GM19395 (cell line): ENCODE measurements around the gene PIR.

ENCODE experiments used
- ATAC-seq: cut with Tn5 transposase; IDR thresholded peaks from one replicate; pipeline ENCODE4 v1.9.1; 2021; ENCODE audit warnings: mild to moderate bottlenecking, moderate library complexity; ENCODE audit not compliant: unreplicated experiment

The PIR gene

DNA sequence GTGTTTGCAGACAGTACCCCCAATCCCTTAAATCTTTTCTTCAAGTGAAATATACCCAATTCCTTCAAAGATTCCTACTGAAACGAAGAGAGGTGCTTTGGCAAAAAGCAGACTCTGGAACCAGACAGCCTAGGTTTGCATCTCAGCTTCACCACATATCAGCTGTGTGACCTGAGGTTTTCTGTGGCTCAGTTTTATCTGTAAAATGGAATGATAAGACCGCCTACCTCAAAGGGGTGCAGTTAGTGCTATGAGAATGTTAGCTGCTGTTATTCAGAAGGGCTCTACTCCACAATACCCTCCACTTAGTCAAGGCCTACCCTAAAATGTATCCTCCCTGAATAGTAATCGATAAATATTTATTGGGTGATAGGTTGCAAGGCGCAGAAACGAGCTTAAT lies 664 bp downstream of the PIR start:
- ATAC-seq: no peak

DNA sequence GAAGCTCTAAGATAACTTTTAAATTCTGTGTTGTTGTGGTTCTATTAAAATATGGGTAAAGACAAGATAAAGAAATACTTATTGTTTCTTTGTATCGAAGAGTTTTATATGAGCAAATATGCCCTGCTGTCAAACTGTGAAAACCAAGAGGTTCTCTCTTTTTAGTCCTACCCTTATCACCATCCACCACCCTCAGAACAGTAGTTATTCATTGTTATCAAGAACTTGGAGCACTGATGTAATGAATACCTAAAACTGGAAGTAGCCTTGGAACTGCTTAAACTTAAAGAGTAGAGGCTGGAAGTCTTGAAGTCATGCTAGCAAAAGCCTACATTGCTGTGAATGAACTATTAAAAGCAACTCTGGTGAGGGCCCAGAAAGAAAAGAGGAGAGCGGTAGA lies 9.2 kb downstream of the PIR start:
- no peak for ATAC-seq

DNA sequence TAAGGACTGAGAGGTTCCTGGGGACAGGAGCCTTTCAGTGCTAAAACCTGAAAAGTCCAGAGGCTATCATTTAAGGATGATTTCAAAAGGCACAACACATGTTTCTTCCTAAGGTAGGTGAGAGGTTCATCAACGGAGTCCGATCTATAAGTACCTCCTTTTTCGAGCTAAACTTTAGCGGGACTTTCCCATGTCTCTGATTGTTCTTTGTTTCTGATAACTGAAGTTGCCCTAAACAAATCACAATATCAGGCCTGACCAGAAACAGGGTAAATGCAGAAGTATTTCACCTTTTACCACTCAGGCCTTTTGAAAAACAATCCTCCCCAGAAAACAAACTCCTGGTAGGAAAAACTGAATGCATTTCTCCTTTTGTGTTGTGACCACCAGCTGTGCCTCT lies 17.6 kb downstream of the PIR start:
- ATAC-seq: no peak

DNA sequence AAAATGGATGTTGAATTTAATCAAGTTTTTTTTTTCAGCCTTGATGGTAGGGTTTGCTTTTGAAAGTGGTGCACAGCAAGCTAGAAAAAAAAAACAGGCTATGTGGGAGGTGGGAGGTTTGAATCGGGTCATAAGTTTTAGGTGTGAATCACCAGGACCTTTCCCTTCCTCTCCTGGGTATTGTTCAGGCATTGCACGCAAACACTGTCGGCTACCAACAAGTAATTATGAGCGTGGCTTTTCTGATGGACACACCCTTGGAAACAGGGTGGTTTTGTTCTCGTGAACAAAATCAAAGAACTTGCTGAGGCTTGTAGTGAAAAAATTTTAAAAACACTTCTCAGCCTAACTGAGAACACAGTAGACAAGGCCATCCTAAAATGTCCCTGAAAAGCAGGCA lies 18.1 kb downstream of the PIR start:
- no peak for ATAC-seq

DNA sequence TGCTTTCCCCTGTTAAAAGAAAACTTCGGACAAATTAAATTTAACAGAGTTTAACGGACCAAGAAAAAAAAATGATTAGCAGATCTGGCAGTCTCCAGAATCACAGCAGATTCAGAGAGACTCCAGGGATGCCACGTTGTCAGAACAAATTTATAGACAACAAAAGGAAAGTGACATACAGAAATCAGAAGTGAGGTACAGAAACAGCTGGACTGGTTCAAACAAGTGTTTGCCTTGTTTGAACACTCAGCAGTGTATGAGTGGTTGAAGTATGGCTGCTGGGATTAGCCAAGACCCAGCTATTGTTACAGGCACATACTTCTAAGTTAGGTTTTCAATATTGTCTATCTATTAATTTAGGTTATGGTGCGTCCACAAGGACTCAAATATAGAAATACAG lies 19.1 kb downstream of the PIR start:
- no peak for ATAC-seq

DNA sequence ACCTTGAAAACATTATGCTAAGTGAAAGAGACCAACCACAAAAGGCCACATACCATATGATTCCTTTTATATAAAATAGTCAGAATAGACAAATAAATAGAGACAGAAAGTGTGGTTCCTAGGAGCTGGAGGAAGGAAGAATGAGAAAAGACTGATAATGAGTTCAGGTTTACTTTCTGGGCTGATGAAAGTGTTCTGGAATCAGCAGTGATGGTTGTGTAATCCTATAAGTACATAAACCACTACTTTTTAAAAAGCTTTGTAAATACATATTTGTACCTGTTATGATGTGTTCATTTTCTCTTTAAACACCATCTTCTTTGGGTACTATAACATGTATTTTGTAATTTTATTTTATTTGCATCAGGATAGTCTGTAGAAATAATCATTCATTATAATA lies 20.6 kb downstream of the PIR start:
- ATAC-seq: no peak

DNA sequence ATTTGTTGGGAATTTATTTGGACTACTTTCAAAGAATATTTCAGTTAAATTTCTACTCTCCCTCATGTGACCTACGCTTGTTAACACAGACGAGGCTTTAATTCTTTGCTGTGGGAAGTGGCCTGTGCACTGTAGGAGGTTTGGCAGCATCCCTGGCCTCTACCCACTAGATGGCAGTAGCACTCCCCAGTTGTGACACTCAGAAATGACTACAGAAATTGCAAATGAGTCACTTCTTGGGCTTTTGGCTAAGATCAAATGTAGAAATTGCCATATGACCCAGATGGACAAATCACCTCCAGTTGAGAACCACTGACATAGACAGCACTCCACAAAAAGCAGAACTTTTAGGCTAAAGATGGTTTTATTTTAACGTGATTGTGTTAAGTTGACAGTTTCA lies 22.1 kb downstream of the PIR start:
- ATAC-seq: peak; percentile 82

DNA sequence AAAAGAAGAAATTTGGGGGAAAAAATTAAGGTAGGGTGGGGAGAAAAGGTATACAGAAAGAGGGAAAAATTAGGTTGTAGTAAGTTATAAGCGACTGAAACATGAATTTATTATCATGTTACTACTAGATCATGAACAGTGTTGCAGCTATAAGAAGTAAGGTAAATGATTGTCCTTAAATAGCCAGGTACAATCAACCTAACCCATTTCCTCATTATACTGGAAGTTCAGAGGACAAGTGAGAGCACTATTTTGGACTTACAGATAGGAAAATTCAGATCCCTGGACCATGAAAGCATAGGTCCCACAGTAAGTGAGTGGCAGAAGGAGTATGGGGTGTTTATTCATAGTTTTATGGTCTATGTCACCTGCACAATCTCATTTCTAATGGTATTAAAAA lies 23.5 kb downstream of the PIR start:
- no peak for ATAC-seq

DNA sequence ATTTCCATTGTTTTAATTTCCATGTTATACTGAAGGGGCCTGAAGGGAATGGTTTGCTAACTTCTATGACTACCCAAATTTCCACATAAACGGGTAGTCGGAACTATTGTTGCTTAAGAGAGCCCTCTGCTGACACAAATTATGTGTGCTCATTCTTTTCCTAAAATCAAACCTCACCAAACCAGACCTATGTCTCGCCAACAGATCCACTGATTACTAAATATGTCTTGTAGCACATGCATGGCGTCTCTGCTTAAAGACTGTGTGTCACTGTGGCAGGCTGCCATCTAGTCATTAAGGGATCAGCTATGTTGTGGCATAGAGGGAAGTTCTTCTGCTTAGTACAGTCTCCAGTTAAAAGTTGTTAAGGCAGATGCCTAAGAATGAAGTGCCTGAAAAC lies 25.1 kb downstream of the PIR start:
- ATAC-seq: no peak

DNA sequence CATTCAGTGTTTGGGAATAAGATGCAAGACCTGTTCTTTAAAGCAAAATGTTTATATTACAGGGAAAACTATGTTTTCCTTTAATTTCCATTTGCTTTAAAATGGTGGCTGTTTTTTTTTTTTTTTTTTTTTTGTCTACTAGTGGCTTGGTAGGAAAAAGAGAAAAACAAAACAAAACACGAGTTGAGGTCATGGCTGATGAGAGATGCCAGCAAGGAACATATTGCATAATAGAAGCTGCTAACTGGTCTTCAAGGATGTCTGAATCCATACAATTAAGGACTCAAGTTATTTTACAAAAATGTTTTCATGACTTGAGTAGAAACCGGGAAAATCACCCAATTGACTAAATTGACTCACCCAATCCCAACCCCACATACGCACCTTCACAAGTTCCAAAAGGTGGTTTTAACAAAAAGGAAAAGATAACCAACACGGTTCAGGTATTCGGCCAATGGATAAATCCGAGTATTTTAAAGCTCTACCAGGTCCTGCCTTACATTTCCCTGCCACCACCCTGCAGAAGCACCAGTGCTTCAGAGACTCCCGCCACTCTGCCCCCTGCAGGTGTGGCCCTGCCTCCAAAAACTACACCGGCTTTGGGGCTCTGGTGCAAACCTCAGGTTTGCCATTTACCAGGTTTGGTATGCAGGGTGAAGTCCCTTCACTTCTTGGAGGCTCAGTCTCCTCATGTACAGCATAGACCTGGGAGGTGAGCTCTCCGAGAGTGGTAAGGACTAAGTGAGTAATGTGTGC lies 27.1 kb downstream of the PIR start:
- no peak for ATAC-seq

DNA sequence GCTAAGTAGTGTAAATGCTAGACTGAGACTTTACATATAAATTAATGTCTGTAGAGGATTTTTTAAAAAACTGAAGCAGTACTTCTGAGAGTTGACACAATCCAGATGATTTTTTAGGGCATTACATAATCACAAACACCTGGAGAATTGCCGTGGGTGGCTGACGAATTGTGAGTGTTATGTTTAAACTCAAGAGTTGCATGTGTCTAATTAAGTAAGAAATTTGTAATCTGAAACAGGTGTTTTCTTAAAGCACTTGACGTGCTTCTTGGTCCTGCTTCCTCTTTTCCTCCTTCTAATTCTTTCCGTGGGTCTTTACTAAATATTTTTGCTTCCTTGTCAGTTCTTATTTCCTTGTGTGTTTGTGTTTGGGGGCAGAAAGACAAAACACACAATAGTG lies 27.8 kb downstream of the PIR start:
- peak; percentile 72 for ATAC-seq

DNA sequence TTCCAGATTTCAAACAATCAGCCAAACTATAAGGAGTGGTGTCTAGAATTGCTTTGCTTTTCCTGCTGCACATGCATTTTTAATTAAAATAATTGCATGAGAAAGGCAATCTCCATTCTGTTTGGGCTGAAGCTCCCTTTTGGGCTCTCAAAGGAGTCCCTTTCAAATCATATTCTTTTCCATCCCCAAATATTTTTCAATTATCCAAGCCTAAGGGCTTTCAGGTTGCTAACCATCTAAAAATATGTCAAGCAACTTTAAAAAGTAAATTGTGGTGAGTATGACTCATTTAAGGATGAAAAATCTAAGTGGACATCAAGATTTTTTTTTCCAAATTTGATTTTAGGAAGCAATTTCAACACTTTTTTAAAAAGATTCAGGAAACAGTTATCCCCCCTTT lies 28.4 kb downstream of the PIR start:
- ATAC-seq: no peak

DNA sequence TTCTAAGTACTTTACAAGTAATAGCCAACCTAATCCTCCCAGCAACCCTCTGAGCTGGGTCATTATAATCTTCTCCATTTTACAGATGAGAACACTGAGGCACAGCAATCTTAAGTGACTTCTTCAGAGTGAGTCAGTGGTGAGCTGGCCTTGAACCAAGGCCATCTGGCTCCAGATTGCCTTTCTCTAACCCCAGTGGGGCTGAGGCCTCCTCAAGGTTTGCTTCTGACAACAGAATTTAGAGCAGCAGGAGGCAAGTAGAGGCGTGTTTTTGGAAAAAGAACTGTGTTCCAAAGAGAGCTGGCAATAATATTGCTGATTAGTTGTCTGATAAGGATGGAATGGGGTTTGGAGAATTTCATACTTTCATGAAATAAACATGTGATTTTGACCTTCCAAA lies 41.2 kb downstream of the PIR start:
- no peak for ATAC-seq

DNA sequence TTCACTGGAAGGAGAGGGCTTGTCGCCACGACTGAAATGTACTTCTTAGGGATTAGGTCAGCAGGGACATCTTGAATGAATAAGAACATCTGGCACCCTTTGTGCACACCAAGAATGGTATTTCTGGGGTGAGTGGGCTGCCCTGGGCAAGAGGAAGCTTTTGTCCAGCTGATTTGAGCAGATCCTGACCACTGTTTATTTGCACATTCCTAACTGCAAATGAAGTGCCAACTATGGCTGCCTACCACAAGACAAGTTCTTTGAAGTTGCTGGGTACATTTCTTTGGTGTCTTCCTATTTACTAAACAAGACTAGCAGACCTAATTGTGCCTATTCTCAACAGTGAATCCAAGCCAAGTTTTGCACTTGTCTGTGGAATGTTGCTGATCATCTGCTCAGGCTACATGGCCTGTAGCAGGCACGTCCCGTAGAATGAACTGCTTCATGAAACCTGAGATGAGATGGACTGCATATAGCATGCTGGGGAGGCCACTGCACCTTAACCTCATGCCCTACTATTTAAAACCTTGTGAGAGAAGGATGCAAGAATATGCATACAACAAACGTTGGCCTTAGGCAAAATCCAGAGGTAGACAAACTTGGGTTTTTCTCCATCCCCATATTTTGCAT lies 45.0 kb downstream of the PIR start:
- no peak for ATAC-seq

DNA sequence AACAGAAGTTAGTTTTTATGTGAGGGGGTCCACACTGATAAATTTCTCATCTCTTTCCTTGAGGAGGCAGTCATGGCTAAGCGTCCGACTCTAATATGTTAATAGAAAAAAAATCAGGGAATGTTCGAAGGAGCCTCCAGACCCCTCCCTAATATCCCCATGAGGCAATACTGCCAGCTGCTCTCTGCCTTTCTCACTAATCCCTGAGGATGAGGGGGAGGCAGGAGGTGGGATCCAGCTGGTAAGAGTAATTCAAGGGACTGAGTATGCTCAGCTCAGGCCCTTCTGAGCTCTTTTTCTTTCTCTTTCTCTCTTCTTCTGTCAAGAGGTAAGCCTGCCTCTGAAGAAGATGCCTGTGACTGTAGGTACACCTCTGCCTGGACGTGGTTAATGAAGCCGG lies 51.7 kb downstream of the PIR start:
- no peak for ATAC-seq

DNA sequence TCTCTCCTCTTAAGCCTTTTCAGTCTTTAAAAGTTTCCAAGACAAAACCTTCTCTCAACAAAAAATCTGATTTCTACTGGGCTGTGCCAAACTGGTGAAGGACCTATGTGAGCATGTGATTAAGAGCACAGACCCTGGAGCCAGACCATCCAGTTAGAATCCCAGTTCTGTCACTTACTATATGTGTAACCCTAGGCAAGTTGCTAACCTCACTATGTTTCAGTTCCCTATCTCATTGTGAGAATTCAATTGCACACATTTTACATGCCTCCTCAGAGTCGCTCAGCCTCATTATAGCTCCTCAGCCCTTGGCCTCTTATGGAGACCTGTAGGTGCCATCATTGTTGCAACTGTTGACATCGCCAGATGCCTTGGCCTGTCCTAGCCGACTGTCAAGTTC lies 54.8 kb downstream of the PIR start:
- peak; percentile 93 for ATAC-seq

DNA sequence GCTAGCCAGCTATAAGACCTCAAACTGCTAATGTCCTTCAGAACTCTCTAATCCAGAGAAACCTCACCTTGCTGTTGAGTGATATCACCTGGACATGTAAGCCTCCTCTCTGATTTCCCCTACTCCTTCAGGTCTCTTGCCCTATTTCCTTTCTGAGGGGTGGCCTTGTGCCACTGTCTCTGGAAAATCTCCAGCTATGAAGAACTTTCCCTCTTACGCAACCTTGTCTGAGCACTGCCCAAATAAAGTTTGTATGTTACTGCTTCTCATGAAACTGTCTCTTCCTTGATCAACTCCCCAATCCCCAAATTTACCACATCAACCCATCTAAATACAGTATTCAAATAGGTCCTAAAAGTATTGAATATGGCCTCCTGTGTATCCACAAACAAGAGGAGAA lies 55.4 kb downstream of the PIR start:
- no peak for ATAC-seq

DNA sequence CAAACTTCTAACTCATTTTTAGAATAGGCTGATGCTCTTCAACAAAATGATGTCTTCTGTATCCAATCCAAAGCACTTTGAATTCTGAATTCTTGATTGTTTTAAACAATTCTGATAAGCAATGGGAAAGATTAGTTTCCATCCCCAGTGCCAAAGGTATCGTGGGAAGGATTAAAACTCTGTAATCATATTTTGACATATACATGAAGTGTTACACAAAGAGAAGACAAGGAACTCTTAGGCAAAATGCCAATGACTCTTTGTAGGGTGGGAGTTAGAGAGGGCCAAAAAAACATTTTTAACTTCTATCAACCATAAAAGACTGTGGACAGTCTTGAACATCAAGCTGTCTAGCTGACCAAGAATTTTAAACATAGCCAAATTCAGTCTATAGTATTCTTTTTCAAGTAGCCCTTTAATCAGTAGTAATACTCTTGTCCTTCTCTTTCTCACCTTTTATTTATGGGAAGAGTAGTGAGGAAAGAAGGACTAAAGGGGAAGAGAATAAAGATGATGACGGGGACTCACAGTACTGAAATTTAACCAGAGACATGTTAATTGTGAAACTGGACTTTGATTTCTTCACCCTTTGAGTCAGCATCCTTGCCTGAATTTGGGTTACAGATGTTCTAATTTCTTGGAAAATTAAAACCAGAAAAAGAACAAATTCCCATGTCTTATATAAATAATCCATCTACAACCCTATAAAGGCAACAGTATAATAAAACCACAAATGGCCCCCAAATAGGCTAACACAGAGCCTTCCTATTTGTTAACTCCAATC lies 57.1 kb downstream of the PIR start:
- ATAC-seq: no peak

DNA sequence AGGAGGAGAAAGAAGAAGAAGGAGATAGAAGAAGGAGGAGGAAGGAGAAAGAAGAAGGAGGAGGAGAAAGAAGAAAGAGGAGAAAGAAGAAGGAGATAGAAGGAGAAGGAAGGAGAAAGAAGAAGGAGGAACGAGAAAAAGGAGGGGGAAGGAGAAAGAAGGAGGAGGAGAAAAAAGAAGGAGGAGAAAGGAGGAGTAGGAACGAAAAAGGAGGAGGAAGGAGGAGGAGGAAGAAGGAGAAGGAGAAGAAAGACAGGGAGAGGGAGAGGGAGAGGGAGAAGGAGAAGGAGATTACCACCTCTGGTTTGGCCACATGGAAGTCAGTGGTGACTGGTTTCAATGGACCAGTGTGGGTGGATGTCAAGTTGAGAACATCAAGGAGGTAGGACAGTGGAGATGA lies 58.9 kb downstream of the PIR start:
- no peak for ATAC-seq

DNA sequence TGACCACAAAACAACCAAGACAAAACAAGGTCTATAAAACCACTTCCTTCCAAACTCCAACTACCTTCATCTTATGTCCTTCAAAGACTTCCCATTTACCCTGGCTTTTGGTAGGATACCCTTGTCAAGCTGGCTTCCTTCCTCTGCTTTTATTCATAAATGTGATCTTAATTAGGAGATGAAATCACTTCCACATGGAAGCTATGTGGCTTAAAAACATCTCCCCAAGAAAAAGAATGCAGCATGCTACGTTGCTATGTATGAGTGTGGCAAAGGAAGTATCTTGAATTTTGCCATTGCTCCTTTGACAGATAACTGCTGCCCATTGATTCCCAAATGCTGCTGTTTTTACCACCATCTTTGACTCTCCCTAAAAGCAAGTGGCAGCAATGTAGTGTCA lies 62.5 kb downstream of the PIR start:
- ATAC-seq: no peak

DNA sequence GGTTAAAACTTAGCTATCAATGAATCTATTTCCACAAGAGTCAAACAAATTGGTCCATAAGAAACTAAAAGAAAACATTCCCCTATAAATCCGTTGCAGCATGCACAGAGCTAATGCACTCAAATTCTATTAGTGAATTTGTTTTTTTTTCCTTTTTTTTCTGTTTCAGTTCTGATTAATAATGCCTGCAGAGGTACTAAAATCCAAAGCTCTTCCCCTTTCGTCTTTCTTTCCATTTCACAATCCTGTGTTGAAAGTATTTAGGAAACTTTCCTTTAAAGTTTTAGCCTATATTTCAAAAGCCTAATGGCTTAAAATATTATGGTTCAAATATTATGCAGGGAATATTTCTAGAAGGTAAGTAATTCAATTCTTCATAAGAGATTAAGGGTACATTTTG lies 63.1 kb downstream of the PIR start:
- ATAC-seq: no peak

DNA sequence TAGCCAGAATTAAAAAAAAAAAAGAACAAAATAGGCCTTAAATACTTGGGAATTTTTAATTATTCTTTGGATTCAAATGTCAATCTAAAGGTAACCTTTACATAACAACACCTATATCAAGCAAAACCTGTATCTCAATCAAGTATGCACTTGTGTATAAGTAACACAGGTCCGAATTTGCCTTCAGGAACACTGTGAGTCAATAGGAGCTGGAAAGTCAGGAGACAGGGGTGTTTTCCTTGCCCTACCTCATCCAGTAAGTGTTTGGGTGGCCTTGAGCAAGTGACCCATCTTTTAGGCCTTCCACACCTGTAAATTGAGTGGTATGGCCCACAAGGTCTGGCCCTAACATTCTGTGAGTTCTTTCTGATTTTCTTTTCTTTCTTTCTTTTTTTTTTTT lies 68.1 kb downstream of the PIR start:
- ATAC-seq: no peak
